HG02678 (cell line): ENCODE measurements around the gene MGRN1.

ENCODE experiments used
- ATAC-seq: cut with Tn5 transposase; IDR thresholded peaks from one replicate; pipeline ENCODE4 v1.9.1; 2021; ENCODE audit warnings: mild to moderate bottlenecking, moderate library complexity; ENCODE audit not compliant: unreplicated experiment

MGRN1 gene

GRCh38 chr16:4603624-4604170 is 20.9 kb upstream of the MGRN1 start:
- no peak for ATAC-seq

DNA sequence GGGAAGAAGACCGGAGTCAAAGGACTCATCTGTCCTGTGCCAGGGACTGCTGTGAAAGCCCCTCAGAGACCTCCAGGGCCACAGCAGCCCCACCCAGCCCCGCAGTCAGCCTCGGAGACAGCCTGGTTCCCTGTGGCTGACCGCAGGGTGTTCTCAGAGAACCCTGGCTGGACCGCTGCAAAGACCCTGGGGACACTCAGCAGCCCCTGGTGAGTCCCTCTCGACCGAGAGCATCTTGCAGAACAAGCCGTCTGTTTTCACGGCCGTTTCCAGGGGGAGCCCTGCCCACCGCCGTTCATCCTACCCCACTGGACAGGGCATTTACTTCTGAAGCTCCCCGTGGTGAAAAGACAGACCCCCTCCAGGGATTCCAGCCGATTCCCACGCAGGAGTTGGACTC is 20.2 kb upstream of the MGRN1 start:
- no peak for ATAC-seq

GRCh38 chr16:4606354-4606753 is 18.3 kb upstream of the MGRN1 start:
- ATAC-seq = no peak

DNA sequence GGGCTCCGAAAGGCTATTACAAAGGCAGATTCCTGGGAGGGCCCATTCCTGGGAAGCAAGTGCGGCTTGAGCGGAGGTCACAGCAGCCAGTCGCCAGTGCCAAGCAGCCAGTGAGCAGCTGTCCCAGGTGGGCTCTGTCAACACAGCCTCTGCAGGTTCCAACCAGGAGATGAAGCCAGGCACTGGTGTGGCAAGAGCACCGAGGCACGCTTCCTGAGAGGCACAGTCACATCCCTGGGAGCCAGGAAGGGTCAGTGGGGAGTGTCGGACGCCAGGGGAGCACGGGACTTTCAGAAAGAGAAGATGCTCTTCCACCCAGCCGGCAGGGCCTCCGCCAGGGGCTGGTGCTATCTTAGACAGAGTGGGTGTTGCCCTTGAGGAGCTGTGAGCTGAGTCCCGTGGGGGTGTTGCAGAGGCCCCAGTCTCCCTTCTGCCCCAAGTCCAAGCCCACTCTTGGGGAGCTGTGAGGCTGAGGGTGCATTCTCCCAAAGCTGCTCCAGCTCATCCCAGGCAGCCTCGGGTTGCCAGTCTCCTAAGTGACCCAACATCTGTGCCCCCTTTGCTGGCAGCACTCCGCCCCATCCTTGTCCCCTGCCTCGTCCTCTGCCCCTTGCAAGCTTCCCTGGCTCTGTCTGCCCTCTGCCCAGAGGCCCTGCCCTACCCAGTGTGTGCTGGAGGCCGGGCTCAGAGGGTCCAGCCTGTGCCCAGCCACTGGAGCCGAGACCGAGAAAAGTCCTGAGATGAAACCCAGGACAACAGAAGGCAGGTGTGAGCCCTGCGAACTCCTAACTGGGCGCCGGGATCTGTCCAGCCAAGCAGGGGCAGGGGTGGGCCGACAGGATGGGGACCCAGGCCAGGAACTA is 16.6 kb upstream of the MGRN1 start:
- ATAC-seq = no peak

DNA sequence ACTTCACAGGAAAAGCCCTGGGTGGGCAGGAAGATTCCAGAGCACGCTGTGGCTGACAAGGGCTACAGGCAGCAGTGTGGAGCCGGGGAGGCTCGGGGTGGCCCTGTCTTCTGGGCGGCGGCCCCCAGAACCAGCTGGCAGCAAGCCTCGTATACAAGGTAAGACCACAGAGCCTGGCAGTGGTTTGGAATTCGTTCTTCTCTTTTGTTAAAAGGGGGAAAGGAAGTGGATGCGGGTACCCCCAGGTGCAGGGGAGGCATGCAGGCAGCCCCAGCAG is 16.0 kb upstream of the MGRN1 start:
- ATAC-seq = no peak

- ATAC-seq = no peak
Observed at GRCh38 chr16:4609200-4610010, 15.2 kb upstream of the MGRN1 start.

DNA sequence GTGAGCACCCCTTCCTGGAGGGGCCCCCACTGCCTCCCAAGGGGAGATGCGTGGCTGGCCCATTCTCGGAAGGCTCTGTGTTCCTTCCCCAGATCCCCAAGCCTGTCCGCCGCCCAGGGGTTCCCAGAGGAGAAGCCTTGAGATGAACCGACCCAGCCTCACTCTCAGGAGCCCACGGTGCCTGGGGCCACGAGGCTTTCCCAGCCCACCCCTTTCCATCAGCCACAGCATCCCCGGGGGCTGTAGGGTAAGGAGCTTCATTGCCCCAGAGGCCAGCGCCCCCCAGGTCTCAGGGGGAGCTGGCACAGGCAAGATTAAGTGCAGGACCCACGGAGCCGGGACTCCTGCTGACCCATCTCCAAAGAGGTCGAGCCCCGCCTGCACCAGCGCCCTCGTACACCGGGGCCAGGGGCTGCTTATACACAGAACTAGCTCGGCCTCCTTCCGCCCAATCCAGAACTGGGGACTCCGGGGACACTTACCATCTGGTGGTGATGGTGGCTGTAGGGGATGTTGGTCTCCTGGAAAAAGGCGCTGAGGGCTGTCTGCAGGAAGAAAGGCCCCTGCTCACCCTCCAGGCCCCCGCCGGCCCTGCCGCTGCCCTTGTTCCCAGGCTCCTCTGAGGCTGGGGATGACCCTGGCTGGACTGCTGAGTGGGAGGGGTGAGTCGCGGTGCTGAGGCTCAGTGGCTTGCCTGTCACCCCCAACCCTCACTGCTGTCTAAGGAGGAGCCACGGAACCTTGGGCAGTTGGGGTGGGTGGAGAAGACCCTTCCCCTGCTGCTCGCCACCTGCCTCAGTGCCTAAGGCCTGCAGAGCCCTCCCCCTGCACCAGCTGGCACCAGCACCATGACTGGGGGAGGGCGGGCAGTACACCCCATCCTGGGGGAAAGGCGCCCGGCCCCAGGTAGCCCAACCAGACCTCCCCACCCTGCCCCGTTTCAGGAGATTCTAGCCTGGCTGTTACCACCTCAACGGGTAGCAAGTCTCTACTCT is 14.3 kb upstream of the MGRN1 start:
- no peak for ATAC-seq

DNA sequence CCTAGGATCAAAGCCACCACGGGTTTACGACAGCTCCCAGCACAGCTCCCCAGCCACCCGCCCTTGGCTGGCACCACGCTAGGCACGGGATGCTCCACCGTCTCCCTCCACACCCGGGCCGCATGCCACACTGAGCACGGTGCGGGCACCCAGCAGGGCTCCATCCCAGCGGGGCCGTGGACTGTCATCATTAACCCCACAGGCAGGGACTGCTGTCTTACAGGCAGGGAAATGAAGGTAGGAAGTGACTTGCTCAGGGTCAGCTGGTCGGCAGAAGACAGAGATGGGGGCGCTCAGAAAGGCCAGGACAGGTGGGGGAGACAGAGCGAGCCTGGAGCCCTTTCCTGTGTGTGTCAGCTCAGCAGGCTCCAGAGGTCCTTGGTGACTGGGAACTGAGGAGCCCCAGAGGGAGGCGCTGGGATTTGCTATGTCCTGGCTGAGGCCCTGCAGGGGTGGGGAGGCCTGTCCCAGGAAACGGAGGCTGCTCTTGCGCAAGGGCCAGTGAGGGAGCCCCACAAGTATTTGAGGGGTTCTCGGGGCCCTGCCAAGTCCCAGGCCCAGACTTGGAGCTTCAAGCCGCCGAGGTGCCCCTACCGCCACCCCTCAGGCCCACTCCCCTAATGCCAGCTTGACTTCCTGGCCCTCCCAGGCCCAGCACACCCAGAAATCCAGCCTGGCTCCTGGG is 13.1 kb upstream of the MGRN1 start:
- no peak for ATAC-seq

- ATAC-seq = no peak
Observed at GRCh38 chr16:4612474-4612931, 12.1 kb upstream of the MGRN1 start.

DNA sequence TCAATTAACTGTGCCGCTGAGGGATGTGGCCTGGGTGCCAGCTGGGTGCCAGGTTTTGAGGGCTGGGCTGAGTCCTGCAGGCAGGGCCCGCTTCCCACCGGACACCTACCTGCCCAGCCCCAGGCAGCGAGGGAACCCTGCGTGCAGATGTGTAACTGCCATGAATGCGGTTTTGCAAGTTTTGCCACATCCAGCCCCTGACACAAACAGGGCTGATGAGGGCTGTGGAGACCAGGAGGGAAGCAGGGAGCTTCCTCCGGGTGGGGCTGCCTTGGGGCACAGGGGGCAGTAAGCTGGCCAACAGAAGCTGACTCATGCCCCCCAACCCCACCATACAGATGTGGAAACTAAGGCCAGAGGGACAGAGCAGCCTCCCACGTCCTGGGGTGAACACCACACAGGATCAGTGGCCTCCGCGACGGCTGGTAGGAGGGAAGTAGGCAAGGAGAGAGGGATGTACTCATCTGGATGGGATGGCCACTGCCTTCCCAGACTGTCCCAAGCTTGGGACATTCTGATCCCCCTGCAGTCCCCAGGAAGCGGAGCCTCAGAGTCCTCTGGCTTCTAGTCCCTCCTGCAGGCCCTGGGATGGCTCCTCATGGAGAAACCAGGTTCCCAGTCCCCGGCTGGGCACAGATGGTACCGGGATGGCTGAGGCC is 11.5 kb upstream of the MGRN1 start:
- no peak for ATAC-seq

- no peak for ATAC-seq
Observed at GRCh38 chr16:4613636-4614570, 10.7 kb upstream of the MGRN1 start.

DNA sequence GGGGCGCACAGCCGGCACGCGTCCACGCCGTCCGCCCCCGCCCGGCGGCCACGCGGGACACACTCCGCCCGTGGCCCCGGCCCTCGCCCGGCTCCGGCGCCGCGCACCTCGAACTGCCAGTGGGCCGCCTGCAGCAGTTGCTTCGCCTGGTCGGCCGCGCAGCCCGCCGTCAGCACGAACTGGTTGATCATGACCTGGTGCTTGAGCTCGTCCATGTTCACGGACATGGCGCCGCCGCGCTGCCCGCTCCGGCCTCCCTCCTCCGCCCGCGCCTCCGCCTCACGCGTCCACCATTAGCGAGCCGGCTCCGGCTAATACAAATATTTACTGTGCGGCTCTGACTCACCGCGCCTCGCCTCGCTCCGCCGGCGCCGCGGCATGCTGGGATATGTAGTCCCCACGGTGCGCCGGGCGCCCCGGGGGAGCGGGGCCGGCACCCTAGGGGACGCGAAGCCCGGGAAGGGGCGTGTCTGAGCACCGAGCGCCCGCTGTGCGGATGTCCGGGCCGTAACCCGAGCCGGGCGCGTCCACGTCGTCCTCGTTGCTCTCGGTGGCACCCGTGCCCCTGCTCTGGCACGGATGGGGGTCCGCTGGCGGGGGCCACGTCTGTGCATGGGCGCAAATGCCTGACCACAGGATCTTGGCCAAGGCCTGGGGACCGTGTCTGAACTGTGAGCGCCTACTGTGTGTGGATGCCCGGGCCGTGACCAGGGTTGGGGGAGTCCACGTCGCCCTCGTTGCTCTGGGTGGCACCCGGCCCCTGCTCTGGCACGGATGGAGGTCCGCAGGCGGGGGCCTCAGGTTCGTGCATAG is 9.8 kb upstream of the MGRN1 start, which contains the start of gene UBALD1:
Gene UBALD1, minus strand, starts transcription at position 318 of the 813 bp plus-strand sequence. Its CDS starts 91 bp downstream, at position 227.
- peak; percentile 60 for ATAC-seq

DNA sequence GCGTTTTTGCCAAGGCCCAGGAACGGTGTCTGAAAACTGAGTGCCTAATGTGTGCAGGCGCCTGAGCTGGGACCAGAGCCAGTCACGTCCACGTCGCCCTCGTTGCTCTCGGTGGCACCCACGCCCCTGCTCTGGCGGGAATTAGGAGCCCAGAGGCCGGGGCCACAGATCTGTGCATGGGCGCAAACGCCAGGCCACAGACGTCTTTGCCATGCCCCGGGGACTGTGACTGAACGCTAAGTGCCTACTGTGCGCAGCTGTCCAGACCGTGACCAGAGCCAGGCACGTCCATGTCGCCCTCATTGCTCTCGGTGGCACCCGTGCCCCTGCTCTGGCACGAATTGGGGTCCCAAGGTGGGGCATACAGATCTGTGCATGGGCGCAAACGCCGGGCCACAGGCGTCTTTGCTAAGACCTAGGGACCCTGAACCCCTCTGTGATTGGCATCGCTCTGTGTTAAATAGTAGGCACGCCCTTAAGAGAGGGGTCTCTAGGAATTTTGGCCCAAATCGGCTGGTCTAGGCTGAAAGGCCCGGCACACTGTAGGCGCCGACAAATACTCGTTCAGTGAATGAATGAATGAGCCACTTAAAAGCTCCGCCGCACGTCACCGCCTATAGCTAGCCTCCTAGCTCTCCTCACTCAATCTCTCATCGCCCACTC is 9.1 kb upstream of the MGRN1 start:
- no peak for ATAC-seq

GRCh38 chr16:4616047-4616811 is 8.4 kb upstream of the MGRN1 start:
- peak; percentile 78 for ATAC-seq

- no peak for ATAC-seq
Observed at GRCh38 chr16:4617880-4618279, 6.7 kb upstream of the MGRN1 start.
